Fibroblast of peridontal ligament (primary cell): ENCODE data around the gene ZNF431.
"Not testable (repeated sequence)": the region's sequence is repeated elsewhere in the genome, so short reads cannot be mapped to it uniquely, and the experiment has no call there.

Source experiments
- DNase-seq: peaks from one replicate; pipeline ENCODE4 v3.0.0-alpha.2; 2010; ENCODE audit errors: extremely low read depth

ZNF431 gene

DNA sequence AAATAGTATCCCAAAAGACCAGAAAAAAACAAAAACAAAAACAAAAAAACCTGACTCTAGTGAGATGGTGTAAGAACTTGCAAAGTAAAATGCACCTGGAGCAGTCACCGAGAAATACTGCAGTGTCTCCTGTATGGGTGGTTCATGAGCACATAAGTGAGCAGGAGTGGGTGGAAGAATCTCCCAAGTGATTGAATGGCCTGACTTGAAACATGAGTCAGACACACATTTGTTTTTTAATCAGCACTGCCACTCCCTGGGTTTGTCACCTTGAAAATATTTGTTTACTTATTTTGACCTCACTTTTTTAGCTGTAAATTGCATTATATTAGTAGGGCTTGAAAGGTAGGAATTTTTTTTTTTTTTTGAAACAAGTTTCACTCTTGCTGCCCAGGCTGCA is 2.0 kb downstream of the ZNF431 start:
- DNase-seq, result no peak

- no peak for DNase-seq
Observed at GRCh38 chr19:21147540-21147939, 5.7 kb downstream of the ZNF431 start.

- no peak for DNase-seq
Observed at GRCh38 chr19:21148681-21149080, 6.8 kb downstream of the ZNF431 start.

- no peak for DNase-seq
Observed at GRCh38 chr19:21149877-21150276, 8.0 kb downstream of the ZNF431 start.

DNA sequence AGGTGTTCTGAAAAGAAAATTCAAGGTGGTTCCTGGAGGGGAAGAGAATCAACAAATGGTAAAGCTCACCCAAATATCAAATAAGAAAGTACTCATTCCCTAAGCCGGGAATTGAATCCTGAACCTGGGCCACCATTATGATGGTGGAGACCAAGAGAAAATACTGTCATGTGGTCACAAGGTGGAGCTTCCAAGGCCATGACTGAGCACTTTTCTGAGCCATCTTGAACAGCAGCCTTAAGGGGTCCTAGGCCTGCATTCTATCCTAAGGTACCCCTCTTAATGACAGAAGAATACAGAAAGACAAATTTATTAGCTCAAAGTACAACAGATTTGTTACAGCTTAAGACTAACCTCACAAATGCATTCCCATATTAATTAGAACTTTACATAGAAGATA is 9.6 kb downstream of the ZNF431 start:
- no peak for DNase-seq

DNA sequence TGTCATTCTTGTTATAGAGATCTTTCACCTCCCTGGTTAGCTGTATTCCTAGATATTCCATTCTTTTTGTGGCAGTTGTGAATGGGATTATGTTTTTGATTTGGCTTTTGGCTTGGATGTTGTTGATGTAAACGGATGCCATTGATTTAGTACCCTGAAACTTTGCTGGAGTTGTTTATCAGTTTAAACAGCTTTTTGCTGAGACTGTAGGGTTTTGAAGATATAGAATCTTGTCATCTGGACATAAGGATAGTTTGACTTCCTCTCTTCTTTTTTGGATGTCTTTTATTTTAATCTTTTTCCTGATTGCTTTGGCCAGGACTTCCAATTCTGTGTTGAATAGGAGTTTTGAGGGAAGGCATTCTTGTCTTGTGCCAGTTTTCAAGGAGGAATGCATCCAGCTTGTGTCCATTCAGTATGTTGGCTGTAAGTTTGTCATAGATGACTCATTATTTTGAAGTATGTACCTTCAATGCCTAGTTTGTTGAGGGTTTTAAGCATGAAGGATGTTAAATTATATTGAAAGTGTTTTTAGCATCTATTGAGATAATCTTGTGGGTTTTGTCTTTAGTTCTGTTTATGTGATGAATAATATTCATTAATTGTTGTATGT is 16.8 kb downstream of the ZNF431 start:
- DNase-seq, result peak; percentile 34

- no peak for DNase-seq
Observed at GRCh38 chr19:21164541-21164940, 22.7 kb downstream of the ZNF431 start.

GRCh38 chr19:21166436-21166835 is 24.6 kb downstream of the ZNF431 start:
- no peak for DNase-seq

DNA sequence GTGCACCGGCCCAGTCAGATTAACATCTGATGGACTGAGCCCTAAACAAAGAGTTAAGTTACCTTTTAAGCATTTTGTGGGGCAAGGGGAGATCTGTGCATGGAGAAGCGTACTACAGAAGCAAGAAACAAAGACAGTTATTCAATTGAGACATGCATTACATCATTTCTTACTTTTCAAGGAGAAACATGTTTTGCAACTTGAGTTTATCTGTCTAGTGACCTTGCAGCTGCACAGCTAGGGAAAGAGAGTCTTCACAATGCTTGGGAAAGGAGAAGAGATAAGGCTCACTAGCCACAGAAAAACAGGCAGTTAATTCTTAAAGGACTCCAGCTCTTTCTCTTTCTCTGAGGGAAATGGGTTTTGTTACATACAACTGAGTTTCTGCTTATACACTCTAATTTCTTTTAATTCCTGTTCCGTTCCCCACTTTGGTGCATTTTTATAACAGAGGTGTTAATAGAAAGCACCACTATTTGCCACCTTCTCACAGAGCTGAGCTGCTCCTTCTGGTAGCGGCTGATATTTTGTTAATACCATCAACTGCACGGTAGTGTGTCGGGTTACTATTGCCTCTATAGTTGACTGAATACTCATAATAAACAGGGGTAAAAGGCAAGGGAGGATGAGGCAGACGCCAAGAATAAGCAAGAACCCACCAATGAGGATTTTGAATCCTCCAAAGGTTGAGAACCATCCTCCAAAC is 55.9 kb downstream of the ZNF431 start:
- no peak for DNase-seq

DNA sequence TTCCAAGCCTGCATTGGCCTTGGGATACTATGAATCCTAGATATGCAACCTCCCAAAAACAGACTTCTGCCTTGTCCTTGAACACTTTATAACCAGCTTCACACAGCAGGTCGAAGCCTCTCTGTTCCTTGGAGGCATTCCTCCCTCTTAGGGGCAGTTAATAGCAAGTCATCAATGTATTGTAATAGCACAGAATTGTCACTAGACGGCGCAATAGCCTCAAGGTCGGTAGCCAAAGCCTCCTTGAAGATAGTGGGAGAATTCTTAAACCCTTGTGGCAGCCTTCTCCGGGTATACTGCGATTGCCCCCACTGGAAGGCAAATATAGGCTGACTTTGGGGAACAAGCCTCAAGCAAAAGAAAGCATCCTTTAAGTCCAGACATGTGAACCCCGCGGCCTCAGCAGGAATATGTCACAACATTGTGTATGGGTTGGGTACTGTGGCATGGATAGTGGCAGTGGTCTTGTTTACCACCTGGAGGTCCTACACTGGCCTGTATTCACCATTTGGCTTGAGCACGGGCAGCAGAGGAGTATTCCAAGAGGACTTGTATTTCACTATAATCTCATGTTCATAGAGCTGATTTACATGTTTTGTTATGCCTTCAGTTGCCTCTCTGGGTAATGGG is 61.1 kb downstream of the ZNF431 start:
- peak; percentile 7 for DNase-seq

- DNase-seq, result no peak
Observed at GRCh38 chr19:21210037-21210621, 68.3 kb downstream of the ZNF431 start.

- no peak for DNase-seq
Observed at GRCh38 chr19:21221693-21222092, 79.9 kb downstream of the ZNF431 start.

DNA sequence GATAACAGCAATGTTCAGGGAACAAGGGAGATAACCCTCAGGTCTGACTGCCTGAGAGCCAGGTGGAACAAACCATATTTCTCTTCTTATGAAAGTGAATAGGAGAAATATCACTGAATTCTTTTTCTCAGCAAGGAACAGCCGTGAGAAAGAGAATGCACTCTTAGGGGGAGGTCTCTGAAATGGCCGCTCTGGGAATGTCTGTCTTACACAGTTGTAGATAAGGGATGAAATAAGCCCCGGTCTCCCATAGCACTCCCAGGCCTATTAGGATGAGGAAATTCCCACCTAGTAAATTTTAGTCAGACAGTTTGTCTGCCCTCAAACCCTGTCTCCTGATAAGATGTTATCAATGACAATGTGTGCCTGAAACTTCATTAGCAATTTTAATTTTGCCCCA is 88.1 kb downstream of the ZNF431 start:
- not testable (repeated sequence) for DNase-seq

DNA sequence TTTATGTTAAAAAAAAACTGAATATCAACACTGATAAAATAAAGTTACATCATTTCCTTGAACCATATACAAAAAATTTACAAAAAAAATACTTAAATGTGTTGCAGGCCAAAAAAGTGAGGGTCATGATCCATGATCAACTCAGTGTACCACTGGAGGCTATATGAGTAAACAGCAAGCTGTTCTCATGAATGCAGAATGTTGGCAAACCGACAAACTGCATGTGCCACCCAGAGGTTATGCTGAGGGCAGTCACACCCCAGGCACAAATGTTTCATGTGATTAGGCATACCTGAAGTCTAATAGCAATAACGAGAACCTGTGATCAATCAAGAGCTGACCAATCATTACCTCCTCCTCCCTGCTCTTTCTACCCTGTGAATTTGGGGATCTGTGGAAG is 91.9 kb downstream of the ZNF431 start:
- no peak for DNase-seq

DNA sequence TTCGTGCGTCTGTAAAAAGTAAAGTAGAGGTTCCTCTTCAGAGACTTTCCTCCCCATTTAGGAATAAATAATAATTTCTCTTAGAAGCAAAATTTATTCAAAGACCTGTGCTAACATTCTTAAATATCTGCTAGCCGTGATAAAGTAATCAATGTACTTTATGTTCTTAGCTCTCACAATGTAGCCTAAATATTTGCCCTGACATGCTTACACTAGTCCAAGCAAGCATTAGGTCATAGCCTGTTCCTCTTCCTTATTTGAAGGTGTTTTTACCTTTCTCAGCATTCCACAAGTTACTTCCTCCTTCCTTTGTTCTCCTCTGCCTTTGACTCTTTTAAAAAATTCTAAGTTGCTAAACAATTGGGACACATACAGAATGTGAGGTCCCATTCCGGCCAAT is 94.9 kb downstream of the ZNF431 start:
- not testable (repeated sequence) for DNase-seq

GRCh38 chr19:21238670-21239069 is 96.8 kb downstream of the ZNF431 start:
- no peak for DNase-seq
